ENCODE results near the gene UNC79.

Gene UNC79

DNA sequence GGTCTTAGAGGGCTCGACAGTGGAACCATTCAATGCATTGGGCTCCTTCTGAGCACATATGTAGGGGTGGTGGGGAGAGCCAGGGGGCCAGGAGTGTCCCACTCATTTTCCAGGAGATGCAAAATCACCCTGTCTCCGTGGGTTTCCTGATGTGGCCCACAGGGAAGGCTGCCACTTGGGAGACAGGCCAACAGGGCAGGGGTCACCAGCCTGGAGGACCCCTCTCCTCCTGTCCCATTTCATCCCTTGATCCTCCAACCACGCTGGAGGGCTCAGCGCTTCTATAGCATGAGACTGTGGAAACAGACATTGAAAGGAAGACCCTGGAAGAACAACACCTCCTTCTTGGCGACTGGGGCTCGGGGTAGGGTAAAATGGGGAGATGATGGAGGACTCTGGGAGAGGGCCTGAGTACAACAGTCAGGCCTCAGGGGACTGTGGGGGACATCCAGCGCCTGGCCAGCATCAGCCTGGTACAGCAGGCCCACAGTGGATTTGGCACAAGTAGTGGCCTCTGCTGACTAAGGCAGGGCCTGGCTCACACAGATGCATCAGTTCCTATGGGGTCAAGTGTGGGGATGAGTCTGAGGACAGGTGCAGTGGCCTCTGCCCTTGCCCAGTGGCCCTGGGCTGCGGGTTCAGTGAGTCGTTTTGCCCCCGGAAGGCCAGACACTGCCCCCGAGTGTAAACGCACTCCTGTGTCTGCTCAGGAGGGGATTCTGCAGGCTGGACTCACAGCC is 289.5 kb downstream of the UNC79 start:
- in situ Hi-C loops (cut with MboI; ENCODE audit: low sequenced_read_pairs) = no loop called here

DNA sequence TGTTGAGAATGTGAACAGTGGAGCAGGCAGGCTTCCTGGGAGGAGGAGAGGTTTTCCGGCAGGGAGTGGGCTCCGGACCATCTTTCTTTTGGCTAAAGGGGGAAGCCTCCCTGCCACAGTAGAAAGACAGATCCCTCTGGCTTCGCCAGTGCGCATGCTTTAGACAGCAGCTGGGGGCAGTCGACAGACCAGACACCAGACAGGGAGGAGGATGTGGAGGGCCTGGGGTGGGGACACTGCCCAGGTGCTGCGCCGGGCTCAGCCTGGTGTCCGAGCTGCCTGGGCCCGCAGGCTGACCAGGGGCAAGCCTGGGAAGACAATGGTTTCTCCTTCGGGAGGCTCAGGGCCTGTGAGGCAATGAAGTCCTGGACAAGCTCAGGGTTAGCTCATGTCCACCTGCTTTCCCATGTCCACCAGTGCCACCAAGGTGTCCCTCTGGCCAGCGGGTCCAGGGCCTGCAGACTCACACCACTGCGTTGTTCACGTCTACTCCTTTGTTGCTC is 290.3 kb downstream of the UNC79 start:
- in situ Hi-C loops (cut with MboI; ENCODE audit: low sequenced_read_pairs) = no loop called here

GRCh38 chr14:93723001-93723400 is 292.3 kb downstream of the UNC79 start:
- in situ Hi-C loops (cut with MboI; ENCODE audit: low sequenced_read_pairs) = no loop called here

- in situ Hi-C loops (cut with MboI; ENCODE audit: low sequenced_read_pairs) = no loop called here
Measured at GRCh38 chr14:93725002-93725582, 294.4 kb downstream of the UNC79 start.

DNA sequence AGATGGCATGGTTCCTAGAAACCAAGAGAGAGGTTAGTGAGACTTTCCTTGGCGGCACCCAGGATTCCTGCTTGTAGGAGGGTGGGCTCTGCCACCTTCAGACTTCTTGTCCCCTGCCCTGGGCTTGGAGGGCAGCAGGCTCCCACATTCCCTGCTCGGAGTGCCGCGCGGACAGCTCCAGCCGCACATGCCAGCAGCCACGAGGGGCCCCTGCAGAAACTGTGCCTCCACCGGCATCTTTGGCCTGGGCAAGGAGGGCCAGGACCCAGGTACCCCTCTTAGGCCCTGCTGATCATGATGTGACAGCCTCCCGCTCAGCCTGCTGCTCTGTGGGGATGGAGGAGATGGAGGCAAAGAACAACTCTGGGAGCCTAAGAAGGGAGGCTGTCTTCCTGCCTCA is 295.3 kb downstream of the UNC79 start:
- in situ Hi-C loops (cut with MboI; ENCODE audit: low sequenced_read_pairs) = no loop called here

- in situ Hi-C loops (cut with MboI; ENCODE audit: low sequenced_read_pairs) = no loop called here
Measured at GRCh38 chr14:93727039-93727740, 296.5 kb downstream of the UNC79 start.

DNA sequence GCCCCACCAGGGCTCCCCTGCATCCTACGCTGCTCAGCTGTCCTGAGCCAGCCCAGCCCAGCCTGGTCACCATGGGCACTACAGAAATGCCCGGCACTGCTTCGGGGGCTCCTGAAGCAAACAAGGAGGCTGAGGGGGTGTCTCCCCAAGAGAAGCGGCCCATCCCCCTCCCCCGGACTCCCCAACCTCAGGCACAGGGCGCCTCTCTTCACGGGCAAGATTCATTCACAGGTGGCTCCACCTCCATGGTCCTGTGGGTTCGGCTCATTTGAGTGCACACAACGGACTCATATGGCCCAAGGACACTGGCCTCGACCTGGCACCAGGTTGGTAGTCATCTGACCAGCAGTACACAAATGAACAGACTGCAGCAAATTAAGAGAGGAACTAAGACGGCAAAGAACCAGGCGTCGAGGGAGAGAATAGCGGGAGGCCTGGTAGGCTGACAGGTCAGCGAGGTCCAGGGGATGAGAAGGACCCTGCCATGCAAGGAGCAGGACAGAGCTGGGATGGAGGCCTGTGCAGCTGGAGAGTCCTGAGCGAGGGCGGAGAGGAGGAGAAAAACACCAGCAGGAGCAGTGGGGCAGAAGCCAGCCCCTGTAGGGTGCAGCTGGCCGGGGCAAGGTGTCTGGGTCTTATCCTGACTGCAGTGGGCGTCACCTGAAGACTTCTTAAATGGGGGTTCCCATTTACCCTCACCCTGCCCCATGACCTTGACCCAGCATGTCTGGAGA is 297.3 kb downstream of the UNC79 start:
- in situ Hi-C loops (cut with MboI; ENCODE audit: low sequenced_read_pairs) = no loop called here

GRCh38 chr14:93728651-93729016 is 297.9 kb downstream of the UNC79 start:
- in situ Hi-C loops (cut with MboI; ENCODE audit: low sequenced_read_pairs) = no loop called here

GRCh38 chr14:93729993-93730392 is 299.3 kb downstream of the UNC79 start:
- in situ Hi-C loops (cut with MboI; ENCODE audit: low sequenced_read_pairs) = no loop called here

DNA sequence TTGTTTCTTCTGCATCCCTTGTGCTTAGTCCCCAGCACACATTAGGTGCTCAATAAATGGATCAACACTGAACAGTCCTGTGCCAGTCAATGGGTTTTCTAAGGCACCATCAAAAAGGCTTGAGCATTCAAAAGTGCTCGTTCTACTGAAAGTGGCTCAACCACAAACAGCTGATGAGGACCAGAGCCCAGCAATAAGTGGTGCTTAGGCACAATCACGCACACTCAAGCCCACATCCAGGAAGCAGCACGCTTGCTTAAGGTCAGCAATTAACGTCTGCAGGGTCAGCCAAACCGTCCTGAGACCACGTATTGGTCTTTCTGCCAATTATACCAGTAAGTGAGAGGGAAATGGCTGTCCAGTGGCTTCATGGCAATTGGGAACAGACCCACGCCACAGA is 301.0 kb downstream of the UNC79 start:
- in situ Hi-C loops (cut with MboI; ENCODE audit: low sequenced_read_pairs) = no loop called here

- in situ Hi-C loops (cut with MboI; ENCODE audit: low sequenced_read_pairs) = no loop called here
Measured at GRCh38 chr14:93732524-93732923, 301.8 kb downstream of the UNC79 start.

DNA sequence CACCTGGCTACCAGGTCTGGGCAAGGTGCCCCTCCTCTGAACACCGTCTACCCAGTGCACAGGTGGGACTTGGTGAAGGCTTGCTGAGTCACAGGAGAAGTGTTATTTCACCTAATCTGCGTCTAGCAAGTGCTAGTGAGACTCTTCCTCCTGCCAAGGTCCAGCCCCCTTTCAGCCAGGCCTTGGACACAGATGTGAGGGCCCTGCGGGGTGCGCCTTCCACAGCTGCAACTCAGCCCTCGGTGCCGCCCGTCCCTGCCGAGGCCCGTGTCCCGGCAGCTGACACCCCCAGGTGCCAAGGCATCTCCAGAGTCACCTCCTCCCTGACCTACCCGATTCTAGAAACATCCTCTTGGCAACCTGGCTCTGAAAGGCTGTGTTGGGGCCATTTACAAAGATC is 302.5 kb downstream of the UNC79 start:
- in situ Hi-C loops (cut with MboI; ENCODE audit: low sequenced_read_pairs) = no loop called here

DNA sequence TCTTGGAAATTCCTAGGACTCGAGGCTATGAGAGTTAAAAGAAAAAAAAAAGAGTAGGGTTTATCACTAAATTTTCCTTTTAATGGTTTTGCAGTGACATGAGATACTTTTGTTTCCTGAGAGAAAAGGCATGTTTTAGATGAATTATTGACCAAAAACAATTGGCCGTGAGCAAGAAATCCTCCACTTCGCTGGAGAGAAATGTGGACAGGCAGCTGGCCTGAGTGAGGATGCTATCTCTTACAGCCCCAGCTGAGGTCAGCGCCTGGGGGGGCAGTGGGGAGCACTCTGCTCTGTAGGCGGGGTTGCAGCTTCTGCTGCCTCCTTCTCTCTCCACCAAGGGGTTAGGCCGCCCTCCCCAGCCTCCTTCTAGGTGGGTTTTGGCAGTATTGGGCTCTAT is 302.9 kb downstream of the UNC79 start:
- in situ Hi-C loops (cut with MboI; ENCODE audit: low sequenced_read_pairs) = no loop called here

GRCh38 chr14:93734086-93734822 is 303.5 kb downstream of the UNC79 start:
- in situ Hi-C loops (cut with MboI; ENCODE audit: low sequenced_read_pairs) = no loop called here

DNA sequence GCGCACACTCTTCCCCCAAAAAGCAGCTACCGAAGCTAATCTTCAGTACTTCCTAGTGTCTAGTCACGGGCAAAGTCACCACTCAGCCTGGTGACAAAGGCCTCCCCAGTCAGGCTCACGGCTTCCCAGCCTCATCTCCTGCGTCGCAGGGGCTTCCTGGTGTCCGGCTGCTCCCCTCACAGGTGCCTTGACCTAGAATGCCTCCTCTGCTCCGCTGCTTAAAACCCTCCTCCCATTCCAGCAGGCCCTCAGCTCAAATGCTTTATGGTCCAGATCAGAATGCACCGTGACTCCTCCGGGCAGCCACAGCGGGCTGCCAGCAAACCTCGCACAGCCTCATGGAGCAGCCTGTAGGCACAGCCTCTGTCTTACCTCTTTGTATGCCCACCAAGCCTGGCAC is 304.5 kb downstream of the UNC79 start:
- in situ Hi-C loops (cut with MboI; ENCODE audit: low sequenced_read_pairs) = no loop called here

DNA sequence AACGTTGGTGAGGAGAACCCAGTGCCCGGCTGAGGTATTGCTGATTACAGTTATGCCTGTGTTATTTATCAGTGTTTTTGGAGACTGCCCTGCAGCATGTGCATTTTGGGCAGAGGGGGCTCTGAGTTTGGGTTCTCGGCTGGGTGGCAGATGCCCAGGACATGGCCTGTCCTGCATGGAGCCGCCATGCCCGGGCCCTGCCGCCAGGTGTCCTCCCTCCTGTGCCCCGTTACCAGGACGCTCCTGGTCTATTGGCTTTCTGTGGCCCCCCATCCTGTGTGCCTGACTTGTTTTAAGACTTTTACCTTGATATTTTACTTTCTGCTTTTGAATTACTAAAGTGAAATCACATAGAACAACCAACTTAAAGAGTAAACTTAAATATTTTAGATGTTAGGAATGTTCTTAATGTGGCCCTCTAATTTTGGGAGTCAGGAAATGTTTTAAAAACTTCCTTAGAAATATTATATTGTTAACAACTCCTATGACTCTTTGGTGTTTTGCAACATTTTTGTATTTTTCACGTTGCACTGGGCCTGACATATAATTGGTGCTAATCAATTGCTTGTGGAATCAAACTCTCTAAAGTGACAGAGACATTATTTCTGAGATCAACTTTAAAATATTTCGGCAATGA is 305.8 kb downstream of the UNC79 start:
- in situ Hi-C loops (cut with MboI; ENCODE audit: low sequenced_read_pairs) = no loop called here

GRCh38 chr14:93737634-93738033 is 306.9 kb downstream of the UNC79 start:
- in situ Hi-C loops (cut with MboI; ENCODE audit: low sequenced_read_pairs) = no loop called here

DNA sequence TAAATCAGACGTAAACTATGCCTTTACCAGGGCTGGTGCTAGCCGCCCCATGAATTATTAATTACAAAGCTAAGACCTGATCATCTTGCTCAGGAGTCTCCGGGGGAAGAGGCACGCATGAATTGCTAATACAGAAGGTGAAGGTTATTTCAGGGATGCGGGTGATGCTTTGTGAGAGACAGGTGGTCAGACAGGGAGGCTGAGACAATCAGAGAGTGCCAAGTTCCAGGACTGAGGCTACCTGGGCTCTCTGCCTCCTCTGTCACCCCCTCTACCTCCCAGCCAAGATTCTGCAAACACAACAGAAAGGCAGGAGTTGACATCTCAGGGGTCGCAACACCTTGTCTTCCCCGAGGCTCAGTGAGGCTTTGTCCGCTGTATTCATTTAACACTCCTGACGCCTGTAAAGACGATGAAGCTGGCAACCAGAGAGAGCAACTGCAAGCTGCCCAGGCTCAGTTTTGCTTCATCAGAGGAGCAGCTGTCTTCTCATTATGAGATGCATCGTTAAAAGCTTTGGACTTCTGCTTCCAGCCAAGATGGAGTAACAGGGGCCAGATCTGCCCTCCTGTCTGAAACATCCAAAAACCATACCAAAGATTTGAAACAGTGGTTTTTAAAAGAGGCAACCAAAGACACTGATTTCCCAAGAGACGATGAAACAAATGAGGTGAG is 311.0 kb downstream of the UNC79 start:
- in situ Hi-C loops (cut with MboI; ENCODE audit: low sequenced_read_pairs) = no loop called here

DNA sequence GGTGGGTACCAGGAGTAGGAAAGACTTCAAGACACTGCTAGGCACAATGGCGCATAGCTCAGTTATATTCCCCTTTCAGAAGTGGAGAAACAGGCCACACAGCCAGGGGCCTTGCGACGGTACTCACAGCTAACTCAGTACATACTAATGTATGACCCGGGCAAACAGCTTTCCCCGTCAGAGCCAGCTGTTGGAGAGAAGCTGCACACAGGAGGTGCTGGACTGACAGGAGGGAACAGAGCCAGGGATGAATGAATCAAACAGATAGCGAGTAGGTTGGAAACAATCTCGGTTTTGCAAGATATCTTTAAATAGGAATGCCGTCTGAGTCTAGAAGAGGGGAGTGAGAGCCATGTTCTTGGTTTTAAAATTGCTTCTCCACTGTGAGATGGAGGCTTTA is 312.0 kb downstream of the UNC79 start:
- in situ Hi-C loops (cut with MboI; ENCODE audit: low sequenced_read_pairs) = no loop called here

Measured in HL-60/S4 (cell line).